Measurements from ENCODE around the gene TMEM37.

Gene TMEM37

GRCh38 chr2:119481501-119482455 is 50.1 kb downstream of the TMEM37 start:
- DNase-seq = no peak

GRCh38 chr2:119482481-119483394 is 51.1 kb downstream of the TMEM37 start:
- no peak for DNase-seq

DNA sequence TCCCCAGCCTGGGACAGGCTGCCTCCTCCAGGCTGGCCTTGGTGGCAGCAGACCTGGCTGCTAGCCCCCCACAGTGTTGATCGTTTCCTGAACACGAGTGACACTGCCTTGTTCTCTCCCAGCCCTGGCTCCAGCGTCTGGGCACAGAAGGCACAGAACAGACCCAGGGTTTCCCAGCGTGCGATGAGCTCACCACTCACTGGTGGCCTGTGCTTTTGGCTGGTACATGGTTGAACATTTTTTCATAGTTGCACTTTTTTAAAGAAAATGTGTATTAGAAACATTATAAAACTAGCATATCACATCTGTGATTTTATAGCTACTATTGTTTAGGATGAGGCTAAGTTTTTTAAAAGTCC is 51.7 kb downstream of the TMEM37 start:
- no peak for DNase-seq

- DNase-seq = no peak
Observed at GRCh38 chr2:119483896-119484718, 52.5 kb downstream of the TMEM37 start.

DNA sequence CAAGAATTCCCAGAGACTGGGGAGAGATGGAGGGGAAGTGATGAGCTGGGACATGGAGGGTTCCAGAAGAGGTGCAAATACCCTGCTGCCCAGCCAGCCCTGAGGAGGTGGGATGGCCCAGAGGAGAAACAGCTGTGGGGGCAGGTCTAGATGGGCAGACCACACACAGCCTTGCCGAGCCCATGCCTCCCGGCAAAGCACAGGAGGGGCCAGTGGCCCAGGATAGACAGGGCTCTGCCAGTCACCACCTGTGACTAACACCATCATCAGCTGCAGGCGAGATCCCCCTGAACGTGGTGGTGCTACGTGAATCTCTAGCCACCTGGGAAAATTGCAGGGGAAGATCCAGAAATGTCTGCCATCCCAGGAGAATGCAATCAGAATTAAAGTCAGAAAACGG is 53.2 kb downstream of the TMEM37 start:
- DNase-seq = no peak

DNA sequence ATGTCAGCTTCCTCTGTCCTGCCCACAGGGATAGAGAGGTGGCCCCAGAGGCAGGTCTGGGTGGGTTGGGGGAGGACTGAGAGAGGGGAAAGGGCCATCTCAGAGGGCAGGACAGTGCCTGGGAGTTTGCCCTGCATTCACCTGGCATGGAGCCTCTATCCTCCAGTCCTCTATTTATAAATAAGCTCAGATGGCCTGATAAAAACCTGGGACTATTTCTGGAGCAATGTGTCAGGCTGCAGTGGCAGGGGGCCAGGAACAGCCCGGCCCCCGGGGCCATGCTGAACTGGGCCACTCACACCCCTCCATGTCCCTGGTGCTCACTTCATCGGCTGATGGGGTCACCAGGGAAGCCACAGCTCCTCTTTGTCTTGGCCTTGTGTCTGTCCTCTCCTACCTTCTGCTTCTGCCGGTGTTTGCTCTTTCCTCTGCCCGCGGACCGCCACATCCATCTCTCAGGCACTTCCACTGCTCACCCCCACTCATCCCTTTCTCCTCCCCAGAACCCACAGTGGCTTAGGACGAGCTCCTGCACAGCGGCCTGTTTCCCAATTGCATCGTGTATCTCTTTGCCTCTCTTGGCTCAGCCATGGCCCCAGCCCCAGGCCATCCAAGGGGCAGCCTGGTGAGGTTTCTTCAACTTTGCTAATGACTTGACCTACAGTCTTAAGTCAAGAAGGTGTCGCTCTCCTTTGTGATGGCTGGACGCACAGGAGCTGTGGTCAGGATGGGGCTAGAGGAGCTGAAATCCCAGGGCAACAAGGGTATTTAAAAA is 53.9 kb downstream of the TMEM37 start:
- DNase-seq = no peak

DNA sequence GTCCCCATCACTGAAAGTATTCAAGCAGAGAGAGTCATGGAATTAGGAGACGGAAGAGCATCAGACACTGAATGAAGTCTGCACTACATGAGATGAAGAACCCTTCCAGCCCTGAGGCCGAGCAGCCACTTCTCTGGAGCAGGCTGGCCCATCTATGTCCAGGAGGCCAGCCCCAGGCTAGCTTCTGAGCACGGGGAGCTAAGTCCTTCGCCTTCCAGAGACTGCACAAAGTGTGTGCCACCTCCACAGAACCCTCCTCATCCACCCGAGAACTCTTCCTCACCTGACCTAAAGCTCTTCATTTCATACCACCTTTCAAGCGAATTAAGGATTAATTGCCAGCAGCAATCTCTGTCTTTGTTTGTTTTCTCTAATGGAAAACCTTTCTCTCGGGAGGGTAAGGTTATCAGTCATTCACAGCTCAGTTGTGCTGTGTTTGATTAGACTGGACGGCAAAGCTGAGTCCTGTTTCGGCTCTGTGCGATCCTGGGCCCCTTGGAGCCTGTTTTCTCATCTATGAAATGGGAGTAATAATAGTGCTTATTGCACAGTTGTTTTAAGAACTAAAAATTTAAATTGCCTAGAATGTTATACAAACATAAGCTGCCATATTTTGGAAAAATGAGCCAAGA is 54.7 kb downstream of the TMEM37 start:
- no peak for DNase-seq

DNA sequence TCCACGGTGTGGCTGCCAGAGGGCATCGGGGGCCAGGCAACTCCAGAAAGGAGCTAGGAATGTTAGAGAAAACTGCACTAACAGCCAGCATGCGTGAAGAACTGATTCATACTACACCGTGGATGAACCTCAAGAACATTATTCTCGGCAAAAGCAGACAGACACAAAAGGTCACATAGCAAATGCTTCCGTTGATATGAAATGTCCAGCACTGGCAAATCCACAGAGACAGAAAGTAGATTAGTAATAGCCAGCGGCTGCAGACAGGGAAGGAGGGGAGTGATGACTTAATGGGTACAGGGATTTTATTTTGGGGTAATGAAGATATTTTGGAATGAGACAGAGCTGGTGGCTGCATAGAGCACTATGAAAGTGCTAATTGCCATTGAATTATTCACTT is 55.2 kb downstream of the TMEM37 start:
- no peak for DNase-seq

DNA sequence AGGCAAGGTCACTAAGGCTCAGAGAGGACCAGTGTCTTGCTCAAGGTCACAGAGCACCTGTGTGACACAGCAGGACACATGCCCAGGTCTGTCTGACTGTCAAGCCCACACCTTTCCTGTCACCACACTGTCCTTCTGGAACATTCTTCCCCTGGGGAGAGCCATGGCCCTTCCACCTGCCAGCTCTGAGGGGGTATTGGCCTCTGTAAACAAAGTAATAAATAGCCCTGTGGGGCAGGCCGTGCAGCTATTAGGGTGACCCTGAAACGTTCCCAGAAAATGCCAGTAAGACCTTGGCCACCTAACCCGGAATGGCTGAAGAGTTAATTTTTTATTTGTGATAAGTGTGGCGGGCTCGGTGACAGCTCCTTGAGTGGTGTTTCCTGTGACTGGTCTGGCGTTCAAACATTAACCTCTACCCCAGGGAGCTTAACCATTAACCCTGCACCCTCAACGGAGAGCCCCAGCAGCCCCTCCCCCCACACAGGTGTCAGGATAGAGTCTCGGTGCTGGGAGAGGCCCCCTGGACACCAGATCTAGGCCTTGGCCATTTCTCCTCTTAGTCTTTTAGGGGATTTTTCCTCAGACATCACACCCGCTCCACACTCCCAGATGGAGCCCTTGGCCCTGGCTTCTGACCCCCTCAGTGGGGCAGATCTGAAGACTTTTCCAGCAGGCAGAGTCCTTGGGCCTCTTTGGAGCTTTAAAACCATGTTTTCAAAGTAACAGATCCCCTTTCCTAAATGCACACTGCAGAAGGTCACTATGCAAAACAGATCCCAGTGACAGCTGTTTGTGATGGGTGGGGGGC is 56.0 kb downstream of the TMEM37 start:
- no peak for DNase-seq
